ENCODE data around the gene LIPI. TPM values are rescaled to one million over a fixed set of nuclear protein-coding genes. Genes with fewer than 3 reads are reported as not detected.
"Not testable (repeated sequence)": the region's sequence is repeated elsewhere in the genome, so short reads cannot be mapped to it uniquely, and the experiment has no call there.

Gene LIPI
- total RNA-seq, 4 donors from 2014 or later = not detected

GRCh38 chr21:14058995-14059627, 151.6 kb downstream of the LIPI start:
- H3K36me3 ChIP-seq; intact Hi-C loops (cut with DNase I); H3K27me3 ChIP-seq; H3K4me3 ChIP-seq; DNase-seq: not testable (repeated sequence)
- Histone ChIP-seq H3K27ac (peak overlapping the region; percentile 50 to 88 (median 82)), H3K4me1 (peaks cover 0 to 46% (median 0%) of the 10 kb centered on the region in 3 donors), H3K9me3 (peaks cover 0 to 14% (median 0%) of the 10 kb centered on the region in 3 donors)
- WGBS, 2 donors = 67 to 80% methylated on average over 1 of the region's 12 CpGs

Small RNAs within 50 kb of the gene (small RNA-seq; reads per million reads assigned to genes)
- gene RF01518 (0 reads per million in 4 donors), gene RNA5SP488 (0 reads per million in 4 donors)

Other genes with a start within 250 kb of the LIPI start
- gene RBM11, start 5.2 kb upstream of the LIPI start, total RNA-seq = 1 to 10 TPM in 2 of 4 donors, under 1 TPM in 2; 0.40 to 3.8 (median 1.1) TPM
- gene HSPA13, start 172.2 kb upstream of the LIPI start, total RNA-seq = 10 to 100 TPM in 2 of 4 donors, 1 to 10 TPM in 2; 4.4 to 11.3 (median 9.5) TPM